Measurements from ENCODE around the gene YIF1B. TPM values are rescaled to one million over a fixed set of nuclear protein-coding genes. Genes with fewer than 3 reads are reported as not detected.
A peak's percentile ranks its signal among the peaks of the same experiment; 100 is the strongest.

The YIF1B gene
- total and polyA plus RNA-seq, 2 experiments from 2014 or later: 82.8 to 106 TPM

DNA sequence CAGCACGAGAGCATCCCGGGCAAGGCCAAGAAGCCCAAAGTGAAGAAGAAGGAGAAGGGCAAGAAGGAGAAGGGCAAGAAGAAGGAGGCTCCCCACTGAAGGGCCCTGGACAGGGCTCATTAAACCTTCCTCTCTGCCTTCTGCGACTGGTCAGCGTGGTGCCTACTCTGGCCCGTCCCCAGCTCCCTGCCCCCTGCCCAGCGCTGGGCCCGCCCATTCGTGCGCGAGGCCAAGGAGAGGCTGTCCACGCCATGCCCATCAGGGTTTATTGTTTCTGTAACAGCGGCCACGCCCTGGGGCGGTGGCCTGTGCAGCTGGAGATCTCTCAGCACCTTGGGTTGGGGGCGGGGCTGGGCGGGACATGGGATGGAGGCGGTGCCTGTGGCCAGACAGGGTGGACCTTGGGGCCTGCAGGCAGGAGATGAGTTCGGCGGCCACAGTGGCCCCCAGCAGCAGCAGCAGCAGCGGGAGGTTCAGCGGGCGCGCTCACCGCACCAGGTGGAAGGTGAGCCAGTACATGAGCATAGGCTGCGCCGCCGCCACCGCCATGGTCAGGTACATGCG lies 10.8 kb downstream of the YIF1B start:
- H3K36me3 Mint-ChIP-seq (ENCODE audit: low read depth): peaks cover 3% of the 10 kb centered on the region; the same call in 2 of the 3 replicates
- Histone ChIP-seq H4K20me1 (replicated peaks; ENCODE audit: insufficient read depth) (no peaks in the 10 kb centered on the region; the same call in 1 of the 2 replicates), H3K27ac (ENCODE audit: low read depth) (peak overlapping the region; percentile 88), H3K9me2 (ENCODE audit: insufficient read depth) (no peaks in the 10 kb centered on the region), H3K4me3 (peak overlapping the region; percentile 87), H3K4me1 (ENCODE audit: insufficient read depth) (peaks cover 17% of the 10 kb centered on the region), H3K27me3 (ENCODE audit: insufficient read depth) (no peaks in the 10 kb centered on the region; the same call in 1 of the 2 replicates), H3K36me3 (ENCODE audit: insufficient read depth) (0 out of 2 replicates have a peak, but pooled peaks cover 3% of the 10 kb centered on the region), H3F3A (replicated peaks; ENCODE audit: low read depth) (peaks cover 13% of the 10 kb centered on the region; the same call in 1 of the 2 replicates), H2AFZ (peak overlapping the region; percentile 69), H3K4me2 (peak overlapping the region; percentile 98), H3K79me2 (replicated peaks; ENCODE audit: insufficient read depth) (no peaks in the 10 kb centered on the region)
- peak overlapping the region; percentile 75 for H3K4me3 Mint-ChIP-seq
- peaks cover 29% of the 10 kb centered on the region for H3K27me3 Mint-ChIP-seq (ENCODE audit: insufficient read depth, low read depth, poor library complexity)
- H3K27ac Mint-ChIP-seq: no peak overlapping the region
- H3K4me1 Mint-ChIP-seq: peaks cover 6% of the 10 kb centered on the region; the same call in 2 of the 3 replicates
- TF ChIP-seq REST (IDR thresholded peaks at IDR 0.05; ENCODE audit: unreplicated experiment) (no peak), CTCF (conservative IDR thresholded peaks at IDR 0.05; ENCODE audit: low read depth in 2 of 2) (no peak), POLR2AphosphoS5 (IDR thresholded peaks at IDR 0.05; ENCODE audit: low read depth) (peak; percentile 88), ZNF114 (CRISPR knock-in tag; IDR thresholded peaks at IDR 0.05) (no peak)
- TF ChIP-seq, protein P1, sequence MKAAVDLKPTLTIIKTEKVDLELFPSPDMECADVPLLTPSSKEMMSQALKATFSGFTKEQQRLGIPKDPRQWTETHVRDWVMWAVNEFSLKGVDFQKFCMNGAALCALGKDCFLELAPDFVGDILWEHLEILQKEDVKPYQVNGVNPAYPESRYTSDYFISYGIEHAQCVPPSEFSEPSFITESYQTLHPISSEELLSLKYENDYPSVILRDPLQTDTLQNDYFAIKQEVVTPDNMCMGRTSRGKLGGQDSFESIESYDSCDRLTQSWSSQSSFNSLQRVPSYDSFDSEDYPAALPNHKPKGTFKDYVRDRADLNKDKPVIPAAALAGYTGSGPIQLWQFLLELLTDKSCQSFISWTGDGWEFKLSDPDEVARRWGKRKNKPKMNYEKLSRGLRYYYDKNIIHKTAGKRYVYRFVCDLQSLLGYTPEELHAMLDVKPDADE (IDR thresholded peaks at IDR 0.05): no peak
- H3K9me3 Mint-ChIP-seq: no peaks in the 10 kb centered on the region; the same call in 1 of the 3 replicates
- ATAC-seq (peak; percentile 83), DNase-seq (ENCODE audit: low spot score) (peak; percentile 98)

- H3K4me1 Mint-ChIP-seq: peaks cover 6% of the 10 kb centered on the region; the same call in 2 of the 3 replicates
- H3K79me2 ChIP-seq (replicated peaks; ENCODE audit: insufficient read depth): no peaks in the 10 kb centered on the region
- H3F3A ChIP-seq (replicated peaks; ENCODE audit: low read depth): peaks cover 13% of the 10 kb centered on the region; the same call in 1 of the 2 replicates
- H3K4me2 ChIP-seq: peak overlapping the region; percentile 98
- H3K27ac ChIP-seq (ENCODE audit: low read depth): peak overlapping the region; percentile 88
- no peaks in the 10 kb centered on the region; the same call in 1 of the 2 replicates for H4K20me1 ChIP-seq (replicated peaks; ENCODE audit: insufficient read depth)
- no peak overlapping the region for H3K27ac Mint-ChIP-seq
- ATAC-seq: peak; percentile 18
- H3K4me1 ChIP-seq (ENCODE audit: insufficient read depth): peaks cover 17% of the 10 kb centered on the region
- no peaks in the 10 kb centered on the region; the same call in 1 of the 2 replicates for H3K27me3 ChIP-seq (ENCODE audit: insufficient read depth)
- H3K9me2 ChIP-seq (ENCODE audit: insufficient read depth): no peaks in the 10 kb centered on the region
- H3K4me3 Mint-ChIP-seq: peak overlapping the region; percentile 75
- H3K9me3 Mint-ChIP-seq: no peaks in the 10 kb centered on the region; the same call in 1 of the 3 replicates
- peak overlapping the region; percentile 84 for H2AFZ ChIP-seq
- H3K27me3 Mint-ChIP-seq (ENCODE audit: insufficient read depth, low read depth, poor library complexity): peaks cover 29% of the 10 kb centered on the region
- DNase-seq (ENCODE audit: low spot score): peak; percentile 52
- peak overlapping the region; percentile 87 for H3K4me3 ChIP-seq
- 0 out of 2 replicates have a peak, but pooled peaks cover 3% of the 10 kb centered on the region for H3K36me3 ChIP-seq (ENCODE audit: insufficient read depth)
- H3K36me3 Mint-ChIP-seq (ENCODE audit: low read depth): peaks cover 3% of the 10 kb centered on the region; the same call in 2 of the 3 replicates
- TF ChIP-seq JUNB (IDR thresholded peaks at IDR 0.05; ENCODE audit: unreplicated experiment) (no peak), POLR2AphosphoS5 (IDR thresholded peaks at IDR 0.05; ENCODE audit: low read depth) (no peak), ZNF462 (CRISPR knock-in tag; IDR thresholded peaks at IDR 0.05) (no peak)
These were observed 11.3 kb downstream of the YIF1B start for GRCh38 chr19:38304352-38304865.
